HG03175 (cell line): ENCODE results near the gene LHX3.

Source experiments
- ATAC-seq: cut with Tn5 transposase; IDR thresholded peaks from one replicate; pipeline ENCODE4 v1.9.1; 2021; ENCODE audit warnings: mild to moderate bottlenecking, moderate library complexity; ENCODE audit not compliant: unreplicated experiment

The LHX3 gene

GRCh38 chr9:136209232-136209631 lies 4.3 kb upstream of the LHX3 start:
- ATAC-seq: no peak

DNA sequence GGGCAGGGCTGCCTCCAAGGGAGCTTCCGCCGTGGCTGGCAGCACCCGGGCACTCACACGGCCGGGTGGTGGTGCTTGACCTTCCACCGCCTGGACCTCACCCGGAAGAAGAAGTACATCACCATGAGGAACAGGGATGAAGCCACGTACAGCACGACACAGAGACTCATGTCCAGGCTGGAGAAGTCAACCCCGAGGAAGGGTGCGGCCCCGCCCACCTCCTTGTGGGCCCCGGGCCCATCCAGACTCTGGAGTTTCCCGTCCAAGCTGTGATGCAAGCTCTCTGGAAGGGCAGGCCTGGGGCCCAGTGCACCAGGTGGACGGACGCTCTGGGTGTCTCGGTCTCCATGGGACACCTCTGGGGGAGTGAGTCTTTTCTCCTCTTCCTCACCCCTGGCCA lies 3.7 kb upstream of the LHX3 start:
- no peak for ATAC-seq

DNA sequence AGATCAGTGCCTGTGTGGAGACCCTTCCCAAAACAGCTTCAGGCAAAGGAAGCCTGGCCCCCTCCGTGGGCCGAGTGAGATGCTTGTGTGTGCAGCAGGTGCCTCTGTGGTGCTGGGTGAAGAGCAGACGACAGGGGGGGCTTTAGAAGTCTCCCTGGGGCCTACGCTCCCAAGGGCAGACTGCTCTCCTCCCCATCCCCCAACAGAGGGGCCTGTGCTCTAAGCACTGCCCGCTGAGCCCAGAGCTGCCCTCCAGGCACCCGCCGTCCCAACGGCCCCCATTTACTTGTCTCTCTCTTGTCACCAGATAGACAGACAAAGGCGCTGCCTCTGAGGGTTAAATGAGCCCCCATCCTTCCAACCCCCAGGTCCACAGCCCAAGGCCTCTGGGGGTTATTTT lies 2.7 kb upstream of the LHX3 start:
- ATAC-seq: no peak

GRCh38 chr9:136206602-136207275 lies 1.8 kb upstream of the LHX3 start:
- no peak for ATAC-seq

GRCh38 chr9:136205707-136205992 lies 722 bp upstream of the LHX3 start:
- no peak for ATAC-seq

- ATAC-seq: no peak
These were observed 653 bp downstream of the LHX3 start for GRCh38 chr9:136204145-136204805.

DNA sequence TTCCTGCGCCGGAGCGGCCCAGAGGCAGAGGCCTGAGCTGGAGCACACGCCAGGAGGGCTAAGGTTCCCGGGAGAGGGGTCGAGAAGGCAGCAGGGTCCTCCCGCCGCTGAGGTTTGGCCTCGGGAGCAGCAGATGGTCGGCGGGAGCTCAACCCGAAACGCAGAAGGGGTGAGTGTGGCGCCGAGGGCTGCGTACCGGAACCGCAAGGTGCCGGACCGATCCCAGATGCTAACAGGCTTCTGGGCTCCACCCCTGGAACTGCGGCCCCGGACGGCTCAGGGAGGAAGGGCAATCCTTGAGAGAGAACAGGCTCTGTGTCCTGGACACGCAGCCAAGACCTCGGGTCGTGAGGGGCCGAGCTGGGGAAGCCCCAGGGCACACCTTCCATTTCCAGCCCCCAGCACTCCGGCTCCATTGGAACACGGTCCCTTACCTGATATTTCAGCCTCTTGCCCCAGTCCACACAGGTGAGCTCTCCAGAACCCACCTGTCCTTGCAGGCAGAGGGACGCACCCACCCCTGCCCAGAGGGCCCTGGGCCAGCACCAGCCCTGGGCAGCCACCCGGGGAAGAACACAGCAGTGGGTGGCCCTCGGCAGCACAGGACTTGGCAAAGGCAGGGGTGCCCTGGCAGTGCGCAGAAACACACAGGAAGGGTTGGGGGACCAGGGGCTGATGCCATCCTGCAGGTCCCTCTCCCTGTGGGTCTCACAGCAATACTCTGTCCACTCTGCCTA lies 1.4 kb downstream of the LHX3 start:
- ATAC-seq: no peak

- ATAC-seq: no peak
These were observed 2.2 kb downstream of the LHX3 start for GRCh38 chr9:136202454-136203407.

- ATAC-seq: no peak
These were observed 3.1 kb downstream of the LHX3 start for GRCh38 chr9:136201609-136202453.

GRCh38 chr9:136201174-136201573 lies 3.8 kb downstream of the LHX3 start:
- ATAC-seq: no peak

DNA sequence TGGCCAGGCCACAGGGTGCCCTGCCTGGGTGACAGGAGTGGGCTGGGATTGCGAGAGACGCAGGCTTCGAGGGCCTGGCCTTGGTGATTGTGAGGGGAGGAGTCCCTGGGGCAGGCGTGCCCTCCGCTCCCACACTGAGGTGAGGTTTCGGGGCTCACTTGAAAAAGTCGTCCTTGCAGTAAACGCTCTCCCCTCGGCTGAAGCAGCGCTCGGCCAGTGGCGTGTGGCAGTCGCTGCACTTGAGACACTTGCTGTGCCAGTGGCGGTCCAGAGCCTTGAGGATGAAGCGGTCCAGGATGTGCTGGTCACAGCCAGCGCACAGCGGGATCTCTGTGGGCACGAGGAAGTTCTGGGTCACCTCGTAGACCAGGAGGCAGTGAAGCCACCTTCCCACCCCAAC lies 4.5 kb downstream of the LHX3 start:
- ATAC-seq: no peak

GRCh38 chr9:136199391-136200288 lies 5.3 kb downstream of the LHX3 start:
- no peak for ATAC-seq

DNA sequence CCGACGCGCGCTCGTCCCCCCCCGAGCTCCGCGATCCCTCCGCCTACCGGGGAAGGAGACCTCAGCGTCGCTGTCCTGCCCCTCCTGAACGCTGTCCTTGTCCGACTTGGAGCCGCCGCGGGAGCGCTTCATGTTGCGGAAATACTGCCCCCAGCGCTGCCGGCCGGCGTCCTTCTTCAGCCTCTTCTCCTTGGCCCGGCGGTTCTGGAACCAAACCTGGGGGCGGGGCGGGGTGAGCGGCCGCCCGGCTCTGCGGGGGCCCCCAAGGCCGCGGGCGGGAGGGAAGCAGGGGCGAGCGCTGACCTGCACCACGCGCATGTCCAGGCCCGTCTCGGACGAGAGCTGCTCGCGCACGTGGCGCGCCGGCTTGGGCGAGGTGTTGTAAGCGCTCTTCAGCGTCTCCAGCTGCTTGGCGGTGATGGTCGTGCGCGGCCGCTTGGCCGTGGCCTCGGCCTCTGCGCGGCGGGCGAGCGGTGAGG lies 6.3 kb downstream of the LHX3 start:
- ATAC-seq: no peak

DNA sequence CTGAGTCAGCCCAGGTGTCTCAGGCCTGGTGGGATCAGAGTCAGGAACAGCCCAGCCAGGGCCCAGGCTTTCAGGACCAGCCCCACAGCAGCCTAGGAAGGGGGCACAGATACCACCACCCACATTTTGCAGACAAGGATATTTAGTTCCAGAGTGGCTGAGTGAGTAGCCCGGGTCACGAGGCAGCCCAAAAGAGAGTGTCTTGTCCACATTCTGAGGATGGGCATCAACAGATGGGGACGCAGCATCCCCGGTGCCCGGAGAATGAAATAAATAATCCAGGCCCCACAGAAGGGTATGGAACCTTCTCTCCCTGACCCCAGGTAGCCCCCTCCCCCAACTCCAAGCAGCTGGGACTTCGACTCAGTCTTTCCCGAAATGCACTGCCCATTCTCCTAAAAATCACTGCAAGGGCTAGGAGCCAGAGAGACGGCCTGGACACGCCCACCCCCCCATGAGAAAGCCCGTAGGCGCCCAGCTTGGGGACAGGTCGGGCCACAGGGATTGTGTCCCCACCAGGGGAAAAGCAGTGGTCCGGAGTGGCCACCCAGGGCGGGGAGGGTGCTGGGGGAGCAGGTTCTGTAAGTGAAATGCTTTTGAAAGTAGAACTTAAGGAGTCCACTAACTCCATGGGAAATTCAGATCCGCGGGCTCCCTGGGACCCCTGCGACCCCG lies 6.9 kb downstream of the LHX3 start:
- ATAC-seq: no peak

DNA sequence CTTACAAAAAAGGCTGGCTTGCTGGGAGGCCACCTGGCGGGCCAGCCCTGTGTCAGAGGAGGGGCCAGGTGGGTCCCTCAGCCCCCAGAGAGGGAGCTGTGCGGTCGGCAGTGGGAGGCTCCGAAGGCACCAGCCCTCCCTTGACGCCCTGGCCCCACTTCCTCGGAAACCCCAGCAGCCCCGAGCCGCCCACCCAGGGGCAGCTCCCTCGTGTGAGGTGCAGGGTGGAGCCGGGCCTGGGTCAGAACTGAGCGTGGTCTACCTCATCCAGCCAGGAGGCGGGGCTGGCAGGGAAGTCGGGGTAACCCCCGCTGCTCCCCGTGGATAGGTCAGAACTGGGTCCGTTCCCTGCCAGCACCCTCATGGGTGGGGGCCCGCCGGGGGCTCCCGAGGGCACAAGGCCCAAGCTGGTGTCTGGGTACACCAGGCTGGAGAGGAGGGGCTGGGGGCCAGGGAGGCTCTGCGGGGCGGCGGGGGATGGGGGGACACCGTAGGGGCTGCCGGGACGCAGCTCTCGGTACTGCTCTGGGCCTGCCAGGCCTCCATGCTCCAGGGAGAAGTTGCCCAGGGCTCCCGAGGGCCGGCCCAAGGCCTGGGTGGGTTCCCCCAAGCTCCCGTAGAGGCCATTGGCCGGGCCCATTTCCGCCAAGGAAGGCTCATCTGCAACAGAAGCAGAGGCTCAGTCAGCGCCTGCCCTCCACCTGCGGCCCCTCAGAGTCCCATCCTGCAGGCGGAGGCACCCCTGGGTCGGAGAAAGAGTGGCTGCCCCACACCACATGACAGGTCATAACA lies 7.6 kb downstream of the LHX3 start:
- no peak for ATAC-seq

- no peak for ATAC-seq
These were observed 8.4 kb downstream of the LHX3 start for GRCh38 chr9:136196404-136197083.

DNA sequence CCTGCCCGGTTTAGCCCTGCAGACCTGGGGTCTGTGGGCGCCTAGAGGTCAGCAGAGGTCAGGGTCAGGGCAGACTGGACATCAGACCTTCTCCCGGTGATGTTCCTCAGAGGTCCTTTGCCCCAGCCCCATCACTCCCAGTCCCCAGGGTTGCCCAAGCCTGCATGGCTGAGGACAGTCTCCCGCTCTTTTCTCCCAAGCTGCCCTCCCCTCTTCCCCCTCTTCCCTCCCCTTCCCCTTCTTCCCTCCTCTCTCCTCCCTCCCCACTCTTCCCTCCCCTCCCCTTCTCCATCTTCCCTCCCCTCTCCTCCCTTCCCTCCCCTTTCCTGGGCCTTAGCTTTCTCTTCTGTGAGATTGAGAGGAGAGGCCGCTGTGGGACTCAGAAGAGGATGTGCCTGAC lies 10.4 kb downstream of the LHX3 start:
- ATAC-seq: no peak
